ENCODE results near the gene THBD.

THBD gene

DNA sequence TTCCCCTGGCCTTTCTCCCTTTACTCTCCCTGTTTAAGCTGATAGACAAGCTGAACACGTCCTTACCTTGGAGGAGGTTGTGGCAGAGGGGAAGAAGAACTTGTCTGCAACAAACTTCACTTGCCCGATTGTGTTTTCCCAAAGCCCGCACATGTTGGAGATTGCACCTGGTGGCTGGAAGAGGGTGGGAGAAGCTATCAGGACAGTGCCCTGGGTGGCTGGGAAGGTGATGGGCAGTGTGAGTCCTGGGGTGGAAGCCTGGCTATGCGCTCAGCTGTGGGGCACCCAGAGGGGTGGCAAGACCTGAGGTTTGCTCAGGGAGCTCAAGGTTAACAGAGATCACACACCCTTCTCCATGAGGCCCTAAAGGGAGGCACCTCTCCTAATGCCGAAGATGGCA is 39.4 kb downstream of the THBD start:
- DNase-seq (ENCODE audit: low spot score), result no peak

DNA sequence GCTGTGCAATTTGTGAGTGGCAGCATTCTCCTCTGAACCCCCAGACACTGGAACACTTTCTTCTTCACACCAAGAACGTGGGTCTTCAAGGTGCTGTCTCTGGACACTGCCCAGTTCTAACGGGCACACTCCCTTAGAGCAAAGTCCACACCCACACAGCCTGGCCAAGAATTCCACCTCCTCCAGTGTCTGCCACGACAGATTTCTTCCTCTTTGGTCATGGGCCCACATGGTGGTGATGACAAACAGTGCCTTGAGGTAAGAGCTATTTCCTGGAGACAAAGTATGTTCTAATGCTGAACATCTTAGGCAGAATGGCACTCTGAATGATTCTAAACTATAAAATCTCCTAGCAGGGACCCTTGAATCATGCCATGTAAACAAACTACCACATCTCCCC is 39.8 kb downstream of the THBD start:
- DNase-seq (ENCODE audit: low spot score), result no peak

DNA sequence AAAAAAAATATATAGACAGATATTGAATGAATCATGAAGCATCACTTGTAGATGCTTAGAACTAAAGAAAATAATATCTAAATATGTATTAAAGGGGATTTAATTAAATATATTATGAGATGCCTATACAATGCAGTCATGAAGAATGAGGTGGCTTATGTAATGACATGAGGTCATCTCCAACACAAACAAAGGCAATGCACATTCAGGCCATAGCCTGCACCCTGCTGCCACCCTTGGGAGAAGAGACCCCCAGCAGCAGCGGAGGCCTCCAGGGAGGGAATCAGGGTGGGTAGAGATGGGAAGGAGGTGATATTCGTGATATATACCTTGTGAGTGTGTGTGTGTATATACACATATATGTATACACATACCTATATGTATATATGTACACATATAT is 40.8 kb downstream of the THBD start:
- no peak for DNase-seq (ENCODE audit: low spot score)

DNA sequence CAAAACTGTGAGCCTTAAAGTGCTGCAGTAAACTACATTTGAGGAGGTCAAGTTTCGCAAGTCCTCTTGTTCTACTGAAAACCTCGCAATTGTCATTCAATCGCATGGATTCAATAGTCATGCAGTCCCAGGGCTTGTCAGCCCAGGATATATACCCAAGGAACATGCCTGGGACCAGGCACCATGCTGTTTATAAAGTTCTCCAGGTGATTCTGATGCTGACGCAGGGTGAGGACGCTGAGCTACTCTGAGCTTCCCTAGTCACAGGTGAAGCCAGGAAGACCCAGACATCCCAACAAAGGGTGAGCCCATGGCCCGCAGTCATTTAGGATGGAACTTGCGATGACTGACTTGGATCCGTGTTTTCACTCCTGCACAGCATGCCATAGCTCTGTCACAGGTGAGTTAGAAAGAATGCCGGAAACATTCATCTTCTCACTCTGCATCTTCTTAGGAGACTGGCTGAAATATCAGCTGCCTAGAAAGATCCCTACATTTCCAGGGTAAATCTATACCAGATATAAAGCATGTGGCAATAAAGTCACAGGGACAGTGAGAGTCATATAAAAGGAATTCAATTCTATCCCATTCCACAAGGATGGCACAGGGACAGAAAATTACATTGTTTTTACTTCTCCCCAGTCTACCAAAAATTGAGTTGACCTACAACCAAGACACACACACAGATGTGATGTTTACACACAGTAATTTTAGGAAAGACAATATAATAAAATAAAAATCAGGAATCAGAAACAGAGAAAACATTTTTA is 41.4 kb downstream of the THBD start:
- DNase-seq (ENCODE audit: low spot score), result no peak

DNA sequence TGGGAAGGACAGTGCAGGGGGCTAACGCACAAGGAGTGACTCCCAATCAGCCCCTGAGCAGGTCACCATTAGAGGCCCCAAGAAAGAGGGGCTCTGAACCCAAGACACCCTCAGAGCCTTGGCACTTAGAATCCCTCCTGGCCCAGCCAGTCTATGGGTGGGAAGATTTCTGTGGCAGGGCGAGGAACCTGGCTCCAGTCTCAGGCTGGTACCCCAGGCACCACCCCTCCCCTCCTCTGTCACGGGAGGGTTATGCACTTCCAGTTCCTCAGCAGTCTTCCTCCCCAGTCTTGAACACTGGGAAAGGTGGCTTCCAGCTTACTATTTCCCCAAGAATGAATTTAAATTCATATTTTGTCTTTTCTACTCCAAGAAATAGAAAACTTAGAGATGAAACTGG is 42.0 kb downstream of the THBD start:
- no peak for DNase-seq (ENCODE audit: low spot score)

DNA sequence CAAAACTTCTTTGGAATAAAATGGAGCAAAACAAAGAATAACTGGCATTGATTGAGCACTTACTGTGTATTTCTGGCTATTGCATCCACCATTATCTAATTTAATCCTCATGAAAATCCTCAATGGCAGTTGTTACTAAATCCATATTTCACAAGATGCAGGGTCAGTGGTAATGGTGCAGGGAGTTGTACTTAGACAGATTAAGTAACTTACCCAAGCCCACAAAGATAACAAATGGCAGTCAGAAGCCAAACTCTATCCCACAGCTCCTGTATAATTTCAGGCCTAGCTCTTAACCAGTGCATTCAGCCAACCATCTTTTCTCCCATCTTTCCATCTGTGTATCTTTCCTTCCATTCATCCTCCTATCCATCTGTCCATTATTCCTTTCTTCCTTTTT is 43.7 kb downstream of the THBD start:
- DNase-seq (ENCODE audit: low spot score), result no peak

DNA sequence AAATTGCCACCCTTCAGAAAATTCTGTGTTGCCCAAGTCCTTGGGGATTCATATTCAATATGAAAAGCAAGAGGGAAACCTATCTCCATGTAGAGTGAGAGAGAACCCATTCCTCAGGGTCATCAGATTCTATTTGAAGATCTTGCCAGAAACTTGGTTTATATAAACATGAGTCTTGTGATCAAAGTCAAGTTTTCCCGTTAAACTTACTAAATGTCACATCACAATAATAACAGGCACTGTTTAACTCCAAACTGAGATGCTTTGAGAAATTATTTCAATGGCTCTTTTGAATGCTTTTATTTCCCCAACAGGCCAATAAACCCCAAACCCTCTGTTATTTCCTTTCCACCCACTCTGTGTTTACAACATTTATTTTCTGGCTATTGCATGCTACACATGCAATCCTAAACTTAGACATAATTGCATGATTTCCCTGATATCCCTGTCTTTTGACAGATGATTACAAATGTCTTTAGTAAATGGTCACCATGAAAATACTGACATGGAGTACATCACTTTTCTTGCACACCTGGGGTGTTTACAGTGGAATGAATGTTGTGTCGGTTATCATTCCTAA is 45.5 kb downstream of the THBD start:
- no peak for DNase-seq (ENCODE audit: low spot score)

DNA sequence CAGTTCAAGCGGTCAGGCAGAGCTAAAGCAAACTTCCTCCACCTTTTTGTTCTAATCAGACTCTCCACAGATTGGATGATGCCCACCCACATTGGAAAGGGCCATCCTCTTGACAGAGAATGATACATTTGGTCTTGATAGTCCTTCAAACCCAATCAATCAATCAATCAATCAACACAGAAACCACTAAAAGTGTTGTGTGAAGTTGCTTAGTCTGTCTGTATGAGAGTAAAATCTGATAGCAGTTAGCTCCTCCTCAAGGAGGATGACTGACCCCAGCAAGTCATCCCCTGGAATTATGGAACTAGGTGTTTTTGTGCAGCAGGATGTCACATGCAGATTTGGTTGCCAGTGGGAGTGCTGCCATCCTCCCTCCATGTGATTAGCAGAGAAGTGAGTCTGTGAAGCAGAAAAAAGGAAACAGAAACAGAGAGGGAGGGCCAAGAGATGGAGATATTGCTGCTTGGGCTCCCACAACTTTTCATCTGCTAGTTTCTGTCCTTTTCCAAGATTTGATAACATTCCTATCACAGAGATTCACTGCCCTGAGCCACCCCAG is 46.3 kb downstream of the THBD start:
- DNase-seq (ENCODE audit: low spot score), result no peak

DNA sequence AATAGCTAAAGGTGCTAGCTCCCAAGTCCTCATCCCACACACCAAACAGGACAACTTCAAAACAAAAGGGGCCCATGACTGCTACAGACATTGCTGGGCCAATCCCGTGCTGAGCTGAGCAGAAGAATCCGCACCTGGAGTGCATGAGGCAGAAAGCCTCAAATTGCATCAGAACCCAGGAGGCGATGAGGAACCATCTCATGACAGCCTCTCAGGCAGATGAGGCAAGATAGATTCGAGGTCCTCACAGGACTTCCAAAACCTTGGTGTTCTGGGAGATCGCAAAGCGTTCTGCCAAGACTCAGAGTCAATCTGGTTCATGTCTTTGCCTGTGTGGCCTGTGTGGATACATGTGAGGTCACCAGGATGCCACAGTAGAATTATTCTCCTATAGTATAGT is 47.2 kb downstream of the THBD start:
- DNase-seq (ENCODE audit: low spot score), result no peak

DNA sequence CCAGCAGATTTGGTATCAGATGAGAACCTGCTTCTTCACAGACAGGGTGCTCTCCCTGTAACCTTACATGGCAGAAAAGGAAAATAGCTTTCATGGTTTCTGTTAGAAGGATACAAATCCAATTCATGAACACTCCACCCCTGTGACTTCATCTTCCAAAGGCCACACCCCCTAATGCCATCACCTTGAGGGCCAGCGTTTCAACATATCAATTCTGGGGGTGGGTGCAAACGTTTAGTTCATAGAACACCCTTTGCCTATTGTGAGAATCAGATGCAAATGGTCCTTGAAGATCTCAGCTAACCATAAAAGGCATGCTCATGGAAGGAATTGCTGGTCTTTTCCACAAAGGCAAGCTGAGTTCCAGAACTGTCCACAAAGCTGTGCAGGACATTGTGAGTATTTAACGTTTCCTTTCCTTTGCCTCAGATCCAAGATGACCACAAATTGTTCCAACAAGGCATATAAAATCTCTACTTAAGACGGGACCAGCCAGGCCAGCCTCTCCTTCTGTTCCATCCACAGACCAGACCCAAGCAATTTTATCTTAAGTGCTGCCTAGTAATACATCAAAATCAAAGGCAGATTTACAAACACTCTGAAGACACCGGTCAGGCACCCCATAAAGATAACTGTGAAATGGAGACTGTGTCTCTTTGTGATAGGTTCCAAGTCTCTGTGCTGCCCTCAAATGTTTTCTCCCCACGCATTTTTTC is 49.1 kb downstream of the THBD start:
- no peak for DNase-seq (ENCODE audit: low spot score)

DNA sequence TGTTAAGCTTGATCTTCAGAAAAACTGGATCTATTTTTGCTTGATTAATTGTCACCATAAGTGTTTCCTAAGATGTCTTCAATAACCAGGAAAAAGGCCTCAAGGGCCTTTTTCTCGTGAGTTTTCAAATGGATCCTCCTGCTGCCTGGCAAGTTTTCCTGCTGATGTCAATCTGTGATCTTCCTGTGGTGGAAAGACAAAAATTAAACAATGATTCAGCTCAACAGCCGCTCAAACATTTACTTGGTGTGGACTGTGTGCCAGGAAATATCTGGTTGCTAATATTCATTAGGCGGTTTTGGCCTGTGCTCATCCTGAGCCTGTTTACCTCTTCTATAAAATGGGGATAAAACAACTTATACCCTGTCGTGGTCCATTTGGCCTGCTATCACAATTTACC is 49.7 kb downstream of the THBD start:
- DNase-seq (ENCODE audit: low spot score), result peak; percentile 47

DNA sequence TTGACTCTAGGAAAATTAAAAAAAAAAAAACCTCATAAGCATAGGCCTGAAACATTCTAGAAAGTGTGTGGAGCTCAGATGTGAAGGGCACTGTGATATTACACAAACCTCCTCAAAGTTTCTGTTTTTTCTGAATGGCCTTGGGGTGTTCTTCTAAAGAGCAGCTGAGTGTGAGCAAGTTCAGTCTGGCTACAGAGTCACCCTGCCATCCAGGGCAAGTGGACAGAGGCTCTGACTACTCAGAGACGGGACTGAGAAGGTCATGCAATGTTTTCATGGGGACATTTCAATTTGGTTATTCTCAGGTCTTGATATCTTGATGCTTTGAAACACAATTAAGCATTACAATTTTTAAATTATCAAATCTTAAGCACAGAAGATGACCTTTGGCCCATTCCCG is 51.0 kb downstream of the THBD start:
- DNase-seq (ENCODE audit: low spot score), result no peak

DNA sequence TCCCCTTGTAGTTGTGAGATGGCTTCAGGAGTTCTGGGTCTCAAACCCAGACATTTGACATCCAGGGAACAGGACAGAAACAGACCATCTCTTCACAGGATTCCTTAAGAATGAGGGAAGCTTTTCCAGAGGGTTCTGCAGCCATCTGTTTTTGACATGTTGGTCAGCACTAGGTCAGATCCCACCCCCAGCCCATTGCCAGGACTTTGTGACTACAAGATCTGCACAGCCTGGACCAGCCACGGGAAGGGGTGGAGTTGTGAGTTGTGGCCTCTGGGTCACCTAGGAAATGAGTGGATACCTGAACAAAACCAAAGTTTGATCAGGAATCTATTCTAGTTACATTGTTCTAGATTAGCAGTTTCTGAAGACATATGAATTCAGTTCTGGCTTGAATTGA is 53.5 kb downstream of the THBD start:
- DNase-seq (ENCODE audit: low spot score), result no peak
